ENCODE results near the gene GDAP2.

GDAP2 gene

DNA sequence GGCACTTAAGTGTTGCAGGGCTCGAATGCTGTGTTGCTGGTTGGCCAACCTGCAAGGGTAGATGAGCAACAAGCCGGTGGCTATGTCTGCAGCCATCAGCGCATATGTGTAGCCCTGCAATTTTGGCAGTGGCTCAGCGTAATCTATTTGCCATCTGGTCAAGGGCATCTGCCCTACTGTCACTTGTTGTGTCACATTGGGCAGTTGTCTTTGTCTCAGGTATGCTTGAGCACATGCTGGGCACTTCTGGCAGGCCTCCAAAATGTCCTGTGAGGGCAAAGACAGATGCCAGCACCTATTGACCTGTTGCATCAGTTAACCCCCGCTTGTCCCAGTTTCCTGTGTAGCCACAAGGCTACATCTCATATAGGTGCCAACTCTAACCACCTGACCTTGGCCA, 111.8 kb downstream of the GDAP2 start:
- CTCF ChIA-PET: no interaction called here

DNA sequence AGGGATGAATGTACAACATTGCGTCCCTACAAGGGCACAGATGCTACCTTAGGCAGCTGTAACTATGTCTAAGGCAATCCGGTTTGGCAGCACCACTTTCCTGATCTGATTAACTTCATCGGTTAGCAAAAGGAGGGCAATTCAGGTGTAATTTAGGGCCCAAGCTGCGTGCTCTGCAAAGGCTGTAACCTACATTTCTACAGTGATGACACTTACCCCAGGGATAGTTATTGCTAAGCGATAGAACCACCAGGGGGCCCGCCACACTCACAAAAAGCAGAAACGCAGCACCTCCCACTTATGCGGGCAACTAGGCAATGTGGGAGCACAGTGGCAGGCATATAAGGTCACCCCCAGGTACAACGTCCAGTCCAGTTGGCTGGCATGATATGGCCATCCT, 113.5 kb downstream of the GDAP2 start:
- no peak for DNase-seq (ENCODE audit: extremely low spot score)
- TF ChIP-seq, protein P1, sequence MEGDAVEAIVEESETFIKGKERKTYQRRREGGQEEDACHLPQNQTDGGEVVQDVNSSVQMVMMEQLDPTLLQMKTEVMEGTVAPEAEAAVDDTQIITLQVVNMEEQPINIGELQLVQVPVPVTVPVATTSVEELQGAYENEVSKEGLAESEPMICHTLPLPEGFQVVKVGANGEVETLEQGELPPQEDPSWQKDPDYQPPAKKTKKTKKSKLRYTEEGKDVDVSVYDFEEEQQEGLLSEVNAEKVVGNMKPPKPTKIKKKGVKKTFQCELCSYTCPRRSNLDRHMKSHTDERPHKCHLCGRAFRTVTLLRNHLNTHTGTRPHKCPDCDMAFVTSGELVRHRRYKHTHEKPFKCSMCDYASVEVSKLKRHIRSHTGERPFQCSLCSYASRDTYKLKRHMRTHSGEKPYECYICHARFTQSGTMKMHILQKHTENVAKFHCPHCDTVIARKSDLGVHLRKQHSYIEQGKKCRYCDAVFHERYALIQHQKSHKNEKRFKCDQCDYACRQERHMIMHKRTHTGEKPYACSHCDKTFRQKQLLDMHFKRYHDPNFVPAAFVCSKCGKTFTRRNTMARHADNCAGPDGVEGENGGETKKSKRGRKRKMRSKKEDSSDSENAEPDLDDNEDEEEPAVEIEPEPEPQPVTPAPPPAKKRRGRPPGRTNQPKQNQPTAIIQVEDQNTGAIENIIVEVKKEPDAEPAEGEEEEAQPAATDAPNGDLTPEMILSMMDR (IDR thresholded peaks at IDR 0.05; ENCODE audit: control extremely low read depth, extremely low read depth, low read depth, missing control alignments): no peak
- ChIA-PET CTCF (interaction anchor here (1.1 to 2.7 kb wide), 3 partner anchors 14 to 281 kb away, joined by 3 to 7 read pairs (median 7); no protein-coding TSS in a partner anchor), POLR2A (no interaction called here)

More for the DNA sequence above, 111.8 kb downstream of the GDAP2 start:
- no peak for DNase-seq (ENCODE audit: extremely low spot score)
- POLR2A ChIA-PET: no interaction called here
- TF ChIP-seq, protein P1 (IDR thresholded peaks at IDR 0.05; ENCODE audit: control extremely low read depth, extremely low read depth, low read depth, missing control alignments): no peak

DNA sequence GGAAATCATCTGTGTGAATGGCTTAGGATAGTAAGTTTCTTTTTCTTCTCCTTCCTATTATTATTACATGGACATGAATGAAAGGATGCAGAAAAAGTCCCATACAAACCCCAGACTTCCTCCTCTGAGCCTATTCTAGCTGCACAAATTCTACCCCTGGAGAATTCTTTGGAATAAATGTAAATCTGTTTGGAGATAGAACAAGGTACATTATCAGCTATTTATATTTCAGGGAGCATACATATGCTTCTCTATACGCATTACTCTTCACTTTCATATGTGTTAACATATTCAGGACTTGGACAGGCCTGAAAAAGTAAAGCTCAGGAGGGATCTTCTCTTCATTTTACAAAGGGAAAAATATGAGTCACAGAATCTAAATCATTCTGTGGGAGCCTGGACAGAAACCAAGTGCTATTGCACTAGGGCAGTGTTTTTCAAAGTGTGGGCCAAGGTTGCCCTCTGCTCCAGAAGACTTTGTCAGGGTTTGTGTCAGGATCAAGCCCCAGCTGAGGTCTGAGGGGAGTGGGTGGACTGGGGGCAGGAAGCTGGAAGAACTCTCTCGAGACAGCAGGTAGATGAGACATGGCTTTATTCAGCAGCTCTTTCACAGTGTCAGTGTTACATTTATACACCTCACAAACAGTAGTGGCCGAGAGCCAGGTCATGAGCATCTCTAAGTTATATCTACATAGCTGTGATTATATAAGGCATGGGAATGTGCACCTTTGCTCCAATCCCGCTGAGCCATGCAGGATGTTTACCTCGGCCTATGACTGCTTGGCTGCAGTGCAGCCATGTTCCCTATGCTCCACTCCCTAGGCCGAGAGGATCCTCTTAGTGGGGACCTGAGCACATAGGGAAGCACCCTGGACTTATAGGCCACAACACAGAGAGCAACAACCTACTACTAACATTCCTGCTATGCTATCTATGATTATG, 114.3 kb downstream of the GDAP2 start:
- ChIA-PET CTCF (interaction anchor here (1.0 to 2.7 kb wide), 4 partner anchors 13 to 280 kb away, joined by 3 to 7 read pairs (median 5); no protein-coding TSS in a partner anchor), POLR2A (no interaction called here)
- no peak for DNase-seq (ENCODE audit: extremely low spot score)
- TF ChIP-seq, protein P1 (IDR thresholded peaks at IDR 0.05; ENCODE audit: control extremely low read depth, extremely low read depth, low read depth, missing control alignments): no peak
